GM18508 (cell line): ENCODE measurements around the gene ASB16.
"Not testable (repeated sequence)": the region's sequence is repeated elsewhere in the genome, so short reads cannot be mapped to it uniquely, and the experiment has no call there.

Experiments used
- ATAC-seq: cut with Tn5 transposase; IDR thresholded peaks from one replicate; pipeline ENCODE4 v1.9.1; 2021; ENCODE audit warnings: moderate number of reproducible peaks; ENCODE audit not compliant: insufficient read depth, unreplicated experiment

The ASB16 gene

GRCh38 chr17:44170499-44171201 is at the start of gene ASB16:
TSS of gene ASB16 (plus strand) at chr17:44170704. CDS start at chr17:44170790, 86 bp downstream.
- ATAC-seq, result no peak

GRCh38 chr17:44120851-44121605 is 49.5 kb upstream of the ASB16 start:
- ATAC-seq, result no peak

GRCh38 chr17:44121997-44122815 is 48.3 kb upstream of the ASB16 start:
- ATAC-seq, result no peak

GRCh38 chr17:44122816-44123355 is 47.6 kb upstream of the ASB16 start:
- no peak for ATAC-seq

- peak; percentile 78 for ATAC-seq
These were observed 47.0 kb upstream of the ASB16 start, which contains the start of gene HDAC5 for GRCh38 chr17:44123356-44124117. TSS of gene HDAC5 (minus strand) at chr17:44123641. CDS start at chr17:44117515, 6,126 bp downstream.

- ATAC-seq, result no peak
These were observed 46.4 kb upstream of the ASB16 start for GRCh38 chr17:44124118-44124438.

GRCh38 chr17:44128383-44128782 is 42.1 kb upstream of the ASB16 start:
- no peak for ATAC-seq

- no peak for ATAC-seq
These were observed 39.7 kb upstream of the ASB16 start for GRCh38 chr17:44130693-44131349.

GRCh38 chr17:44131372-44131771 is 39.1 kb upstream of the ASB16 start:
- ATAC-seq, result not testable (repeated sequence)

- no peak for ATAC-seq
These were observed 38.2 kb upstream of the ASB16 start for GRCh38 chr17:44132275-44132821.

- ATAC-seq, result no peak
These were observed 36.5 kb upstream of the ASB16 start for GRCh38 chr17:44133918-44134476.

- ATAC-seq, result no peak
These were observed 35.5 kb upstream of the ASB16 start for GRCh38 chr17:44134752-44135568.

GRCh38 chr17:44137891-44138709 is 32.4 kb upstream of the ASB16 start:
- no peak for ATAC-seq

- ATAC-seq, result not testable (repeated sequence)
These were observed 26.6 kb upstream of the ASB16 start for GRCh38 chr17:44143921-44144320.

- ATAC-seq, result no peak
These were observed 25.4 kb upstream of the ASB16 start for GRCh38 chr17:44144966-44145739.
